HG03025 (cell line): ENCODE data around the gene CDH4.

Source experiments
- ATAC-seq: cut with Tn5 transposase; IDR thresholded peaks from one replicate; pipeline ENCODE4 v1.9.1; 2021; ENCODE audit warnings: mild to moderate bottlenecking, moderate library complexity; ENCODE audit not compliant: unreplicated experiment, low FRiP score

The CDH4 gene

GRCh38 chr20:61762886-61763739 lies 511.1 kb downstream of the CDH4 start:
- ATAC-seq = no peak

- ATAC-seq = no peak
Observed at GRCh38 chr20:61763740-61764400, 511.8 kb downstream of the CDH4 start.

DNA sequence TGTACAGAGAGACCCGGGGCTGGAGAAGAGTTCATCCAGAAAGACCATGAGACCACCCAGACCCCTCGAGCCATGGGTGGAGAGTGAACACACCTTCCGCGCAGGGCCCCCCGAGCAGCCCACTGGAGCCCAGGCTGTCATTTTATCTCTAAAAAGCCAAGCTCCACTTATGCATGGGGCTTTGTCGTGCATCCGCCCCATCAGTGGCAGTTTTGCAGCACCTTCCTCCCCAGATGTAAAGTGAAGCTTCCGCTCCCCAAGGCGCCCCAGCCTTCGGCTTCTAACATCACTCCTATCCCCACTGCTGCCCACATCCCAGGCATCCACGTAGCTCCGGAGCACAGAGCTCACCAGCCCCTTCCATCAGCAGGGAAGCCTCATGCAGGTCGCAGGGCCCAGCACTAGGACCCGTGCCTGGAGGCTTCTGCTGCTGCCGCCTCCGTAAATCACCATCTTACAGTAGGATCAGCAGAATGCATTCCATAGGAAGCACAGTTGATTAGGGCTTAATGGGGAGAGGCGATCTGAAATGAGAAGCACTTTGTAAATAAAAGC lies 512.5 kb downstream of the CDH4 start:
- ATAC-seq = no peak

DNA sequence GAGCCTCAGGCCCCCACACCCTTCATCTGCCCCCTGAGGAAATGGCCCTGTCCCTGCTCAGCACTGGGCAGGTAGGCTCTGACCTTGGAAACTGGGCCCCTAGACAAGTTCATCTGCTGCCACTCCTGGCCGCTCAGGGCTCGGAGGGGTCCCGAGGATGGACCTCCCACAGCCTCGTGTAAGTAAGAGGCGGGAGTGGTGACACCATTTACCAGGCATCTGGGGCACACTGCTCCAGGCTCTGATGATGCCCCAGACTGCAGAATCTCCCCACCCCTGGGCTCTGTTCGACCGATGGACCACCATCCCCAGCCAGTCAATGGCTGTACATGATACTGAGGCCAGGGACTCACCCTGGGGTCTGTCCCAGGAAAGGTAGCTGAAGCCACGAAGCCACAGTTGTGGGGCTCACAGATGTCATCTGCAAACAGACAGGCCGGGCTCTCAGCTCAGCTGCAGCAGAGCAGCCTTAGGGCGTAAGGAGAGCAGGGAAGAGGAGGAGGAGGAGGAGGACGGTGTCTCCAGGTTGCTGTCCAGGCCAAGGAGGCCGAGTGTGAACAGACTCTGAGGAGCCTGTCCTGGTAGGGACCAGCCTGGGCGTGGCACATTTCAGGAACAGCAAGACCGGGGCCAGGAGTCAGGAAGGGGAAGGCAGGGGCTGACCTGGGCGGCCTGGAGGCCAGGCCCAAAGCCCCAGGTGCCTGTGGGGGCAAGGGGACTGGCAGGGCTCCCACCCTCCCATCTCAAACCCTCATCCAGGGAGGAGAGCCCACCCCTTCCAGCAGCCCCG lies 513.2 kb downstream of the CDH4 start:
- ATAC-seq = no peak

- ATAC-seq = no peak
Observed at GRCh38 chr20:61765871-61766654, 514.0 kb downstream of the CDH4 start.

- no peak for ATAC-seq
Observed at GRCh38 chr20:61766921-61767610, 515.0 kb downstream of the CDH4 start.

DNA sequence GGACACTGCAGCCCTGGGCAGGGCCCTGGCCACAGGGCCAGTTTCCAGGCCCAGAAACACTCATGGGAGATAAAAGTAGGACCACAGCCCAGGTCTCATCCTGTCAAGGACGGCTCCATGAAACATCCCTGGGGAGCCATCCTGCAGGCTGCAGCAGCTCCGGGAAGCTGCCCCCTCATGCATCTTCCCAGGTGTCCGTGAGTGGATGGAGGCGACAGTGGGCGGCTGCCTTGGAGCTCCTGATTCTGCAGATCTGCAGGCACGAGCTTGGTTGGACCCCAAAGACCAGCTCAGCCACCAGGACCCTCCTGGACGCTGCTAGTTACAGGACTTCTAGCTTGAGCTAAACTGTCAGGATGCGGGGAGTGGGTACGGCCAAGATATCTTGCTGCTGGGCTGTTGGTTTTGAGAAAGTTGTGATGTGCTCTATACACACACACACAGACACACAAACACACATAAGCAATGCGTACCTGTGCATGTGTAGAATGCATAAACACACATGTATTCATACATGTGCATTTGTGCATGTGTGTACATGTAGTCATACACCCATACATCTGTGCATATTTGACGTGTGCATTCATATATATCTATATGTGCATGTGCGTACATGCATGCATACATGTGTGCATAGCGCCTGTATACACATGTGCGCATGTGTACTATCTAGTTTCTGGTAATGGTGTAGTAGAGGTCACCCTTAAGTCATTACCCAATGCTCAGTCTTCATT lies 515.9 kb downstream of the CDH4 start:
- ATAC-seq = no peak

DNA sequence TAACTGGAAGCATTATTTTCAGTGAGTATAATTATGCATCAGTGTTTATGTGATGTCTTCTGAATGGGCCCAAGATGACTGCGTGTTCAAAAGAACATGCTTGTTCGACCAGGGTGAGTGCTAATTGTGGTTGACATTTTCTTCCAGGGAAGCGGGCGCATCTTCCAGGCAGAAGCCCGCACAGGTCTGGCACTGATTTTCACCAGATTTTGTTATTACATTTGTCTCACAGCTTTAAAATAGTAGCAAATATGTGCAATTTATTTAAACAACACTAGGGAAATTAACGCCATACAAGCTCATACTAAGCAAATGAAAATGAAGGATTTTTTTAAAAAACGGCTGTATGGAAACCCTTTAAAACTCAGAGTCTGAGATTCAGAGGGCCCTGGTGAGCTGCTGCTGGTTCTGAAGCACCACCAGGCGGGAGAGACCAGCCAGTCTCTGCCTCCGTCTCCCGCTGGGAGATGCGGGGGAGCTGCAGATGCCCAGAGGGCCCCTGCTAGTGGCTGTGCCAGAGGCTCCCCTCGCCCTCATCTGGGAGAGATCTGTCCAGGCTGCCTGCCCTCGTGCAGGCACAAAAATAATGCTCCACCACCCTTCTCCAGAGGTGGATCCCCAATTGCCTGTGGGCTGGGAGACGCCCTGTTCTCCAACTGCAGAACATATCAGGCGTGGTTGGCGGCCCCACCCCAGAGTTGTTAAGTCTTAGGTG lies 516.7 kb downstream of the CDH4 start:
- no peak for ATAC-seq

DNA sequence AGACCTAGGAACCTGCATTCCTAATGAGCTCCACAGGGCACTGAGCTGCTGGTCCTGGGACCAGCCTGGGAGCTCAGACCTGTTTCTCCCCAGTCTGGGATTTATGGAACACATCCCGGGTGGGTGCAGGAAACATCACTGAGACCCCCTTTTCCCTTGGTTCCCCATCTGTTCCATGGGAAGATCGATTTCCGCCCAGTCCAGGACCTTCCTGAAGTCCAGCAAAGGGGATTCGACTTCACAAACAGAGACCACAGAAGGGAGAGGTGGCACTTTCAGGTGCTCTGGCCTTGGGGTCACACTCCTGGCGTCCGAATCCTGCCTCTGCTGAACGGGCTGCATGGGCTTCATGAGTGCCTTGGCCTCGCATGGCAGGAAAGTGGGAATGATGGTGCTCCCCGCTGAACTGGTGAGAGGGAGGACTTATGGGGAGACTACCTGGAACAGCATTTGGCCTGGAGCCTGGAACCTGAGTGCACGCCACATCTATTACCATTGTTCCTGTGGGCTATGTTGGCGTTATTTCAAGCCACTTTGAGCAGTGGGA lies 517.3 kb downstream of the CDH4 start:
- no peak for ATAC-seq

DNA sequence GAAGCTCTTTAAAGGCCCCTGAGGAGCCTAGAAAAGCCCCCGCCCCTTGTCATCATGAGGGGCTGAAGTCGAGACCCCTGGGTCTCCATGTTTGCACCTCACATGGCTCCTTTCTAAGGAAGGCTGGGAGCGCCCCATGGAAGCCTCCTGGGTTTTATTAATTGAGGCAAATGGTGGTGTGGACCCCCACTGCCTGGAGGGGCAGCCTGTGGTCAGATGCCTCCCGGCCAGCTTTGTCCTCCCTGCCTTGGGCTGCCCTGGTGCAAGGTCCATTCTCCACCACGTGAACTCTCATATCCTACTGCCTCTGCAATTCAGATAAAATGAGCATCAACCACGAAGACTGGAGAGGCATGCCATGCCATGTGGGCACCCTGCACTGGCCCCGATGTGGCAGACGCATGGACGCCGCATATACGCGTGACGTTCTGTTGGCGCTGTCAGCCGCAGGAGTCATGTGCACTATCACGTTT lies 518.1 kb downstream of the CDH4 start:
- no peak for ATAC-seq

- ATAC-seq = no peak
Observed at GRCh38 chr20:61771805-61772350, 519.8 kb downstream of the CDH4 start.

- ATAC-seq = no peak
Observed at GRCh38 chr20:61772828-61773631, 521.0 kb downstream of the CDH4 start.

DNA sequence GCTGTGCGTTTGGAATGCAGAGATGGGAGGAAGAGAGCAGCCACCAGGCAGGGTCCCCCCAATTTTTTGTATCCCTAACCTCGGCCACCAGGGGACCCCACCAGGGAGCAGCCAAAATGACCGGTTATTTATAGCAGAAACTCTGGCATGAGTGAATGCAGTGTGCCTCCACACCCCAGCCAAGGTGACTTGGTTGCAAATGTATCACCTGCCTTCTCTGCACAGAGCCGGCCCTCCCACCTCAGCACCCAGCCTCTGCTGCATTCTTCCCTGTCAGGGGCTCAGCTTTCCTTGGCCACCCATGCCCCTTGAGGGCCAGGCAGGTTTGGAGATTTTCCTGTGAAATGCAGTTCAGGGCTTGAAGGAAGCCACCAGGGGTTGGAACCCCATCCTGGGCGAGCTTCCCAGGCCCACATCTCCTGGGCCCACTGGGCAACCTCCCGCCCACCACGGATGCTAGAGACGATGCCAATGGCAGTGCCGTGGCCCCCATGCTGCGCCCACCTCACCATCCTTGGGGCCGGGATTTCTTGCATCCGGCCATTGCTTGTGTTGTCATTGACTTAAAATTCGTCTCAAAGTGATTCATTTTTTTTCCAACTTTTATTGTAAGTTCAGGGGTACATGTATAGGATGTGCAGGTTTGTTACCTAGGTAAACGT lies 522.0 kb downstream of the CDH4 start:
- no peak for ATAC-seq

DNA sequence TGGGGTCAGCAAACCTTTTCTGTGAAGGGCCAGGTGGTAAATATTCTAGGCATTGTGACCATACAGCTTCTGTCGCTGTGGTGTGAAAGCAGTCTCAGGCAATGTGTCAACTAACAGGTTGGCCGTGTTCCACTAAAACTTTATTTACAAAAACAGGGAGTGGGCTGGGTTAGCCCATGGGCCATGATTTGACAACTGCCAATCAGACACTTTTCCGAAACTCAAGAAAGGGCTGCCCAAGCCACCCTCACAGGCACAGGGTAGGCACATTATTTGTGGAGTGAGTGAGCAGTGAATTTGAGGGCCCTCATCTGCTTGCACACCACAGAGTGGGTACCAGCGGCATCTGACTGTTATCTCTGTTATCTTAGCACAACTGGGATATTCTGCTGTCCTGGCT lies 523.4 kb downstream of the CDH4 start:
- ATAC-seq = no peak

- ATAC-seq = no peak
Observed at GRCh38 chr20:61776491-61777075, 524.5 kb downstream of the CDH4 start.
